ENCODE data around the gene DCLRE1C.

DNA sequence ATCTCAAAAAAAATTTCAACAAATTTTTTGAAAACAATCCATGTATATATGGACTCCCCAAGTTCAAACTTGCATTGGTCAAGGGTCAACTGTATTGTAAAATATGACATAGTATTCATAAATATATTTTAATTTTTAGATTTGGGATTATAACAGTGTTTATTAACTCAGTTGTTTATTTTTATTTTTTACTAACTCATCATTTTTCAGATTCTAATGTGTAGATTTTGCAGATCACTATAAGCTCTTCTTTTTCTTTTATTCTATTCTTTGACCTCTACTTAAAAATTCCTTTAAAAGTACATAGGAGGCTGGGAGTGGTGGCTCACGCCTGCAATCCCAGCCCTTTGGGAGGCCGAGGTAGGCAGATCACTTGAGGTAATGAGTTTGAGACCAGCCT, 14.0 kb upstream of the DCLRE1C start:
- TF ChIP-seq, protein P1, sequence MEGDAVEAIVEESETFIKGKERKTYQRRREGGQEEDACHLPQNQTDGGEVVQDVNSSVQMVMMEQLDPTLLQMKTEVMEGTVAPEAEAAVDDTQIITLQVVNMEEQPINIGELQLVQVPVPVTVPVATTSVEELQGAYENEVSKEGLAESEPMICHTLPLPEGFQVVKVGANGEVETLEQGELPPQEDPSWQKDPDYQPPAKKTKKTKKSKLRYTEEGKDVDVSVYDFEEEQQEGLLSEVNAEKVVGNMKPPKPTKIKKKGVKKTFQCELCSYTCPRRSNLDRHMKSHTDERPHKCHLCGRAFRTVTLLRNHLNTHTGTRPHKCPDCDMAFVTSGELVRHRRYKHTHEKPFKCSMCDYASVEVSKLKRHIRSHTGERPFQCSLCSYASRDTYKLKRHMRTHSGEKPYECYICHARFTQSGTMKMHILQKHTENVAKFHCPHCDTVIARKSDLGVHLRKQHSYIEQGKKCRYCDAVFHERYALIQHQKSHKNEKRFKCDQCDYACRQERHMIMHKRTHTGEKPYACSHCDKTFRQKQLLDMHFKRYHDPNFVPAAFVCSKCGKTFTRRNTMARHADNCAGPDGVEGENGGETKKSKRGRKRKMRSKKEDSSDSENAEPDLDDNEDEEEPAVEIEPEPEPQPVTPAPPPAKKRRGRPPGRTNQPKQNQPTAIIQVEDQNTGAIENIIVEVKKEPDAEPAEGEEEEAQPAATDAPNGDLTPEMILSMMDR (IDR thresholded peaks at IDR 0.05), result no peak
- no peak for TF ChIP-seq POLR2A (IDR thresholded peaks at IDR 0.05)
